RPMI8226 (cell line): Measurements from ENCODE around the gene LENG8.

ENCODE experiments used
- DNase-seq: peaks from one replicate; pipeline ENCODE4 v3.0.0-alpha.2; 2015

Gene LENG8

DNA sequence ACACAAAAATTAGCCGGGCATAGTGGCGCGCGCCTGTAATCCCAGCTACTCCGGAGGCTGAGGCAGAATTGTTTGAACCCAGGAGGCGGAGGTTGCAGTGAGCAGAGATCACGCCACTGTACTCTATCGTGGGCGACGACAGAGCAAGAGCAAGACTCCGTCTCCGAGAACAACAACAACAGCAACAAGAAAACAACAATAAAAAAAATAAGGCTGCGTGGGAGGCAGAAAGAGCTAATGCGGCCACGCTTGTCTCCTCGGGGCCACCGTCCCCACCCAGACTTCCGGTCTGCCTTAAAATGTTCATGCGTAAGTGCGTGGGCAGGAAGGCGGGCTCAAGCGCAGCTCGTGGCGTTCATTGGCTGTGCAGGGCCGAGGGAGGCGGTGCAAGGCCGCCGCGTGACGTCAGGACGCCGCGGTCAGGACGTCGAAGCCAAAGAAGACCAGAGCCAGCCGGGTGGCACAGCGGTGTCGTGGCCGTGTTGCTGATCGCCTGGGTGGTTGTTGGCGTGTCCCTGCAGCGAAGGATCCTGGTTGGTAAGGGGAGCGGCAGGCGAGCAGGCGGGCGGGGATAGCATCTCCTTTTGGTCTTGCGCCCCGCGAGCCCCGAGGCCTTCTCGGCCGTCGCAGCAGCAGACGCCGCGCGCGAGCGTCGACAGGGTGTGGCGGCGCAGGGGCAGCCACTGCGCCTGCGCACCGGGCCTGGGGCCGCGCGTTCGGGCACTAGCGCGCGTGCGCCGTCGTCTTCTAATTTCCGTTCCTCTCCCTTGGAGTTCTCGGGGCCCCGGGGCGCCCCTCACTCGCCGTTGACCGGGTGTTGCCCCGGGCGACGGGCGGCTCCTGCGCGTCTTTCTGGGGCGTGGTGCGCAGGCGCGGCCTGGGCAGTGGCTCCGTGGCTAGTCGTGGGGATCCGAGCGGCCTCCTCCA lies at the start of gene LENG8:
Gene LENG8, plus strand, starts transcription at position 426 of the 927 bp plus-strand sequence. CDS start 2,146 bp downstream, outside the sequence.
- DNase-seq, result peak; percentile 97

DNA sequence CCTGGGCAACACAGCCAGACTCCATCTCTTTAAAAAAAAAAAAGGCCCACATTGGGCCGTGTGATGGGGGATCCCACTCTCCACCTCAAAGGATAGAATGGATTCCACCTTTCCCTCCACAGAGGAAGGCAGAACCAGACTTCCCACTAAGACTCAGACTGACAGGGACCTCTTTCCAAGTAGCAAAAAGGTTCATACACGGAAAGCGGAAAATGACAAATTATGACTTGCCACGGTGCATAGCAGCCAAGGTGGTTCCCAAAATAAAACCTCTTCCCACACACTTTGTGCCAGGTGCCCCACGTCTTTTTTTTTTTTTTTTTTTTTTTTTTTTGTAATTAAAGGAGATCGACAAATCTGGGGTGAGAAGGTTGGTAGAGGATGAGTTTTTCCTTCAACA lies 48.1 kb upstream of the LENG8 start:
- DNase-seq, result no peak

DNA sequence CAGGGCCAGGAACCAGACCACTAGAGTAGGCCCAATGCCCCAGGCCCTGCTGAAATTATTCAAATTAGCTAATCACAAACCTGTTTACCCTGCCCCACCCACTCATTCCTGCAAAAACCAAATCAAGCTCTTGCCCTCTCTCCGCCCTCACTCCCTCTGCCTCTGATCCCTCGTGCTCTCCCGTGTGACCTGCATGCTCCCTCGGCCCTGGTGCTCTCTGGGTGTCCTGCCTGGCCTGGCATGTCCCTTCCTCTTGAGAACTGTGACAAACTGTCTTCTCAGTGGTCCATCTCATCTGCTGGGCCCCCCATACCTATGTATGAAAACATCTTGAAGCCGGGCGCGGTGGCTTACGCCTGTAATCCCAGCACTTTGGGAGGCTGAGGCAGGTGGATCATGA lies 45.9 kb upstream of the LENG8 start:
- DNase-seq, result no peak

DNA sequence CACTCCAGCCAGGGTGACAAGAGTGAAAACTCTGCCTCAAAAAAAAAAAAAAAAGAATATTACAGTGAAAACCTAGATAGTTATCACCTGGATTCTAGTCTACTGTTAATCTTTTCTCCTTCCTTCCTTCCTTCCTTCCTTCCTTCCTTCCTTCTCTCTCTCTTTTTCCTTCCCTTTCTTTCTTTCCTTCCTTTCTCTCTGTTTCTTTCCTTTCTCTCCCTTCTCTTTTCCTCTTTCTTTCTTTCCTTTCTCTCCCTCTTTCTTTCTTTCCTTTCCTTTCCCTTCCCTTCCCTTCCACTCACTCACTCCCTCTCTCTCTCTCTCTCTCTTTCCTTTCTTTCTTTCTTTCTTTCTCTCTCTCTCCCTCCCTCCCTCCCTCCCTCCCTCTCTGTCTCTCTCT lies 43.4 kb upstream of the LENG8 start:
- no peak for DNase-seq

DNA sequence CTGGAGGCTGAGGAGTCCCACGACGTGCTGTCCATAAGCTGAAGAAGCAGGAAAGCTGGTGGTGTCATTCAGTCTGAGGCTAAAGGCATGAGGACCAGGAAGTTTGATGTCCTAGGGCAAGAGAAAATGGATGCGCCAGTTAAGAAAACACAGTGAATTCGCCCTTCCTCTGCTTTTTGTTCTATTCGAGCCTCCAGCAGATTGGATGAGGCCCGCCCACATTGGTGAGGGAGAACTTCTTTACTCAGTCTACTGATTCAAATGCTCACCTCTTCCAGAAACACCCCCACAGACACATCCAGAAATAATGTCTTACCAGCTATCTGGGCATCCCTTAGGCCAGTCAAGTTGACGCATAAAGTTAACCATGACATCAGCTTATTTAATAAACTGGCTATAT lies 41.2 kb upstream of the LENG8 start:
- no peak for DNase-seq

DNA sequence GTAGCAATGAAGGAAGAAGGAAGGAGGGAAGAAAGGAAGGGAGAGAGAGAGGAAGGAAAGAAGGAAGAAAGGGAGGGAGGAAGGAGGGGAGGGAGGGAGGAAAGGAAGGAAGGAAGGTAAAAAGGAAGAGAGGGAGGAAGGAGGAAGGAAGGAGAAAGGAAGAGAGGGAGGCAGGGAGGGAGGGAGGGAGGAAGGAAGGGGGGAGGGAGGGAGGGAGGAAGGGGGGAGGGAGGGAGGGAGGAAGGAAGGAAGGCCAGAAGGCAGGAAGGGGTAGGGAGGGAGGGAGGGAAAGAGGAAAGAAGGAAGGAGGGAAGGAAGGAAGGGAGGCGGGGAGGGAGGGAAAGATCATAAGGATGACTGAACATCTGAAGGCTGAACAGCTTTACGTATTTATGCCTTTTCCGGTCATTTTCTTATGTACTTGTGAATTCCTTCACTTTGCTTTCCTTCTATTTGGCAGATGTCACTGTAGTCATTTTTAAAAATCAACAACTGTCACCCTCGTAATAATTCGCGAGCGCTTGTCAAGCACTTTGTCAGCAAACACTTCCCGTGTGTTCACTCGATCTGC lies 40.5 kb upstream of the LENG8 start:
- no peak for DNase-seq

DNA sequence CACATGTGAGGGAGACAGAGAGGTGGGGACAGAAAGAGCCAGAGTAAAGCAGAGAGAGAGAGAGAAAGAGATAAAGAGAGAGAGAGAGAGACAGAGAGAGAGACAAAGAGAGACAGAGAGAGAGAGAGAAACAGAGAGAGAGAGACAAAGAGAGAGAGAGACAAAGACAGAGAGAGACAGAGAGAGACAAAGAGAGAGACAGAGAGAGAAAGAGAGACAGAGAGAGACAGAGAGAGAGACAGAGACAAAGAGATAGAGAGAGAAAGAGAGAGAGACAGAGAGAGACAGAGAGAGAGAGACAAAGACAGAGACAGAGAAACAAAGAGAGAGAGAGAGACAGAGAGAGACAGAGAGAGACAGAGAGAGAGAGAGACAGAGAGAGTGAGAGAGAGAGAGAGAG lies 38.0 kb upstream of the LENG8 start:
- no peak for DNase-seq

DNA sequence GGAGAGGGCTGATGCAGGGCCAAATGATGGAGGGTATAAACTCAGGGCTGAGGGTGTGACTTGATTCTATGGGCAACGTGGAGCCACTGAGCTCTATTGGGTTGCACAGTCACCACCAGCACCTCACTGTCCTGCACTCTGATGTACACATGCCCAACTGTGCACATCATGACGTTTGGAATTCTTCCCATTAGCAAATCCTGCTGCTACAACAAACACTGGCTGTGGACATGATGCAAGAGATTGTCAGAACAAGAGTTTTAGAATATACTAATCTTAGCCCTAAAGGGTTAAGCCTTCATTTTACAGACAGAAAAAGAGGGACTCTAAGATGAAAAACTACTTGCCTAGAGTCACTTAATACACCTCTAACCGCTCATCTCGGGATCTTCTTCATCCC lies 36.1 kb upstream of the LENG8 start:
- DNase-seq, result no peak

DNA sequence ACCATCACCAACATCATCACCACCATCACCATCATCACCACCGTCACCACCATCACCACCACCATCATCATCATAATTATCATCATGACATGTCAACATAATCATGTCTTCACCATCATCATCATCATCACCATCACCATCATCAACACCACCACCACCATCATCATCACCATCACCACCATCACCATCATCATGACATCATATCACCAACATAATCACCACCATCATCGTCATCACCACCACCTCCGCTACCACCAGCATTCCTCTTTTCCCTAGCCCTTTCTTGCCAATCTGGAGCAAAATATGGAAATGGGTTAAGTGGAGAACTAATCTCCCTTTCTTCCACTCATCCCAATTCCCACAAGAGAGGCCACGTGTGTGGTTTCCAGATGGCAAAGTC lies 34.8 kb upstream of the LENG8 start:
- no peak for DNase-seq

DNA sequence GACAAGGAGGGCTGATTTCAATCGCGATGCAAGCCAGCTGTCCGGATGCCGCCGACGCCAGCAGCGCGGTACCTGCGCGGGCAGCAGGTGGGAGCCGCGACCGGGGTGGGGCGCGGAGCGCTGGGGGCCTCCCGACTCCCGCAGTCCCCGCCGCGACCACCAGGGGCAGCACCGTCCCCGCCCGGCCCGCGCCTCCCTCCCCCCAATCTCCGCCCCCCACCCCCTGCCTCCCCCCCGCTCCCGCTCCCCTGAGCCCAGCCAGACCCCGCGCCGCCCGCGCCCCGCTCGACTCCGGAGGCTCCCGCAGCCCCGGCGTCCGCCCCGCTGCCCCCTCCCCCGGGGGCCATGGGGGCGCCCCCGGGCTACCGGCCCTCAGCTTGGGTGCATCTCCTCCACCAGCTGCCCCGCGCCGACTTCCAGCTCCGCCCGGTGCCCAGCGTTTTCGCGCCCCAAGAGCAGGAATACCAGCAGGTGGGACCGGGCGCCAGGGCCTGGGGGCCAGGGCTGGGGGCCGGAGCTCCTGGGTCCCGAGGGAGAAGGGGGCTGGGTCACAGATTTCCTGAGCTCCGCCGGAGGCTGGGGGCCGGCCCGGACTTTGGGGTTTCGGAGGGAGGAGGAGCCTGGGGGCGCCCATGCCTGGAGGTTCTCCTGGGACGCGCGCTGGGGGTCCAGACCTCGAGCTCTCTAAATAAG lies 33.6 kb upstream of the LENG8 start, which contains the start of gene TTYH1:
Gene TTYH1, plus strand, starts transcription at position 257 of the 693 bp plus-strand sequence. Its CDS starts 89 bp downstream, at position 346.
- DNase-seq, result peak; percentile 52

DNA sequence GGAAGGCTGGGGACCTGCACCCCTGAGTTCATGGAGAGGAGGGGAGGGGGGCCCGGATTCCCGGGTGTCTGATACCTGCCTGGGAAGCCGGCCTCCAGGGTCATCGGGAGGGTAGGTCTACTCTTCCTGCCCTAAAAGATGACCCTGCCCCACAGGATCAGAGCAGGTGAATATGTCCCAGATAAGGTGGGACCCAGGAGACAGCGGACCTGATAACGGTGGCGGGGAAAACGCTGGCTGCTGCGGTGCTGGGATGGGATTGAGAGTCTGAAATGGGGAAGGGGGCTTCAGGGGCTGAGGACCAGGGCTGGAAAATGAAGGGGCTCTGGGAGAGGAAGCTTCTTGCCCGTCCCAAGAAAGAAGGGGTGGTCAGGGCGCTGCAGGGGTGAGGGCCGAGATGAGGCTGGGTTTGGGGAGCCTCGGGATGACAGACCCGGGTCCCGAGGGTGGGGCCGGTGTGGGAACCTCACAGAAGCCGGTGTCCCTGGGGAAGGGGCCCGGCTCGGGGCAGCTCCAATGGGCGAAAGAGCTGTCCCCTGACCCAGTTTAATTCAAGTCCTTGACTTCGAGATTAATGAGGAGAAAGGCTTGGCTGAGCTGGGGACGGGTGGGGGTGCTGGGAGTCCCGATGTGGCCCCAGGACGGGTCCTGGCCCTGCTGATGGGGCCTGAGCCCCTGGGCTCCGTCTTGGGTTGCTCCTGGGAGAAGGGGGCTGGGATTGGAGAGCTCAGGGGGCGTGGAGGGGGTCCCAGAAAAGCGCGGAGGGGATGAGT lies 32.9 kb upstream of the LENG8 start:
- DNase-seq, result no peak

DNA sequence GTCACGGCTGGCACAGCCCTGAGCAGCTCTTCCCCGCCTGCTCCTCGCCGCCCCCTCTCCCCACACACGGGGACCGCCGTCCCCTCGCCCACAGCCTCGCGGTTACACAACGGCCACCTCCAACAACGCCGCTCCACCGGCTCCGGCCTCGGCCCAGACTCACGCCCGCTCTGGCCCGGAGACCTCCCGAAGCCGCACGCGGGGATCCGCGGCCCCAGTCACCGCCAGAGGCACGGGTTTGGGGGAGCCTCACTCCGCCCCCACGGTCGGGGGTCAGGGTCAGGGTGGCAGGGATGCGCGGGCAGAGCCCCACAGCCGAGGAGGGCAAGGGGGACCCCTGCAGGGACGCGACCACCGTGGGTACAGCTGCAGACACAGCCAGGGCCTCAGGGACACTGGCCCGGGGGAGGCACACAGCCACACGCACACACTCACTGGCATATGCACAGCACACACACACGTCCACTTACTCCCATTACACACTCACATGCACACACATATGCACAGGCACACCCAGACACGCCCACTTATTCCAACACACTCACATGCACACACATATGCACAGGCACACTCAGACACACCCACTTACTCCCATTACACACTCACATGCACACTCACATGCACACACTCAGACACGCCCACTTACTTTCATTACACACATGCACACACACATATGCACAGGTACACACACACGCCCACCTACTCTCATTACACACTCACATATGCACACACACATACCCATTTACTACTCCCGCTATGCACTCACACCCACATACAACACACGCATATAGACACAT lies 32.1 kb upstream of the LENG8 start:
- no peak for DNase-seq

DNA sequence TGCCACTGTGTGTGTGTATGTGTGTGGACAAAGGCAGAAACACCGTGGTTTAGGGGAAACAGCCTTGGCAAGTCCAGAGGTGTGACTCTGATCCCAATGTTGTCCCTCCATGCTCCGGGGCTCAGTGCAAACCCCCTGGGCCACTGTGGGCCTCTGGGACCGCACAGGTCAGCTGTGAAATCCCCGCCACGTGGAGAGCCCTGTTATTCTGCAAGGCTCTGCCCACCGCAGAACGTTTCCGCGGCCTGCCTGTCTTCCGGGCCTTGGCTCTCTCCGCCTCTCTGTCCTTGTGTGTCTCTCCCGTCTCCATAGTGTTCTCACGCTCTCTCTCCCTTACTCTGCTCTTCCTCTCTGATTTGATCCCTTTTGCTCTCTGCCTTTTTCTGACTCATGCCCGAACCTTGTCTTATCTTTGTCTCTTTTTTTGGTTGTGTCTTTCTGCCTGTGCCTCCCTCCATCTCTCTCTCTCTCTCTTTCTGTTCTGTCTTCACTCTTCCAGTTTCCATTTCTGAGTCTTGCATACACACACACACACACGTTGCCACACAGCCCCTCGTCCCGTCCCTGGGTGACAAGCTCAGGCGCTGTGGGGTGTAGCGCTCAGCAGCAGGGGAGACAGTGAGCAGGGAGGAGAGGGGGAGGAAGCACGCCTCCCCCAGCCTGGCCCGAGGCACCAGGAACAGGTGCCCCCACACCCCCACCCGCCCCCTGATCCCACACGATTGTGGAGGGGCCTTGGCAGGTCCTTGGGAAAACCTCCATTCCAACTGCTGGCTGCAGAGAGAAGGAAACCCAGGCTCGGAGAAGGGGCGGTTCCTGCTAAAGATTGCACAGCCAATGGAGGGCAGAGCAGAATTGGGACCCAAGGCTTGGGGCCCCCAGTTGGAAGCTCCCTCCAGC lies 30.7 kb upstream of the LENG8 start:
- no peak for DNase-seq

DNA sequence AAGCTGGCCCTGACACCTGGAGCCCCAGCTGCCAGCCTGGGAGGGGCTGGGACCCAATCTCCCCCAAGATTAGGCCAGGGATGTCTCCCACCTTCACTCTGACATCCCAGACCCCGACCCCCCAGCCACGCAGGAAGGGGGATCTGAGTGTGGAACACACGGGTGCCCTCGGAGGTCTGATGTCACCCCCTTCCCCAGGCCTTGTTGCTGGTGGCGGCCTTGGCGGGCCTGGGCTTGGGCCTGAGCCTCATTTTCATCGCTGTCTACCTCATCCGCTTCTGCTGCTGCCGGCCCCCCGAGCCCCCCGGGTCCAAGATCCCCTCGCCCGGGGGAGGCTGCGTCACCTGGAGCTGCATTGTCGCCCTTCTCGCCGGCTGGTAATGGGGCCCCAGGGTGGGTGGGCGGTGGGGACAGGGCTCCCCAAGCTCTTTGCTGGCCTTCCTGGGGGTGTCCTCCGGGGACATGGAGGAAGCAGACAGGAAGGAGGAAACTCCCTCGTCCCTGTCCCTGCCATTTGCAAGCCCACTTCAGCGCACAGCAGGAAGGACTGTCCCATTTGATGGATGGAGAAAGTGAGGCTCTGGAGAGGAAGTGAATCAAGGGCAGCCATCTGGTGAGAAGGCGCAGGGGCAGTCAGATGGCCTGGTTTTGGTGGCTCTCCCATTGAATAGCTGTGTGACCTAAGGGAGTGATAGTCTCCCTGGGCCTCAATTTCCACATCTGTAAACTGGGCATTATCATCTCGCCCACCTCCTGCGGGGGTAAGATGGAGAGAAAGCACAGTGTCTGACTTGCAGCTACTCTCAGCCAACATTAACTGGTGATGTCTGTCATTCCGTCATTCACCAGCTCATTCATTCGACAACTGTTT lies 29.8 kb upstream of the LENG8 start:
- no peak for DNase-seq

DNA sequence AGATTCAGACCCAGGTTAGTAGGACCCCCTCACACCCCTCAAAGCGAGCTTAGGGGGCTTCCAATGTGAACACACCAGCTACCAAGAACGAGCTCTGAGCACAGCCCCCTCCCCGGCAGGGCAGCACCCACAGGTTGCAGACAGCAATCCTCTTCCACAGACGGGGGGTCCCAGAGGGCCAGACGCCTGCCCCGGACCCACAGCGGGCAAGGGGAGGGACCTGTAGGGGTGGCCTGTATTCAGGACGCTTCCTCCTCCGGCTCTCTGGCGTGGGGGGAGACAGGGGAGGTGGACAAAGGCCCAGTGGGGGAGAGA lies 29.0 kb upstream of the LENG8 start:
- no peak for DNase-seq

DNA sequence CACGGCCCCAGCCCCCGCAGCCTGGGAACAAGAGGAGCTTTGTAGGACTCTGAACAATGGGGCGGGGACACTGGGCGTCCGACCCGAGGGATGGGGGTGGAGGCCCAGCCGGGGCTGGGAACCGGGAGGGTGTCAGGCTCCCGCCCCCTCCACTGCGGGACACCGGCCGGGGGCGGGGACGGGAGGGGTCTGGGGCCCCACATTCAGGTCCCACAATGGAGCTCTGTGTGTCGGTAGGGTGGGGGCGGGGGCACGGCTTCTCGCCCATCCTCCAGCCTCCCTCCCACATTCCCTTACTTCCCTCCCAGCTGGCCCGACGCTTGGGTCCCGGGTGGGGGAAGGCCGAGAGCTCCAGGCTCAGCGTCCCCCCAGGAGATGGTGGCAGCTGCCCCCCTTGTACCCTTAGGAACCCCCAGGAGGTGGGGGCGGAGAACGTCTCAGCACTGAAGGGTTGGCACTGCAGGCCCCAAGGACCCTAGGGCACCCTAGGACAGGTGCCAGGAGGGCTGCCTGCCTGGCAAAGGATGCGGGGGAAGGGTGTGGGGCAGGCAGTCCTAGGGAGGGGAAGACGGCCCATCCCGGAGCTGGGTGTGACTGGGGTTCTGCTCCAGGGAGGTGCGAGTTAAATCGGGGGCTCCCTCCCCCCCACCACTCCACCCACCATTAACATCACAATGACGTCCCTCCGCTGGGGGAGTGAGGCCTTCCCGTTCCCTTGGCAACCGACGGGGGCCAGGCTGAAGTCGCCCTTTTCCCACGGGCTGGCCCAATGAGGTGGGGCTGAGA lies 28.4 kb upstream of the LENG8 start:
- no peak for DNase-seq

DNA sequence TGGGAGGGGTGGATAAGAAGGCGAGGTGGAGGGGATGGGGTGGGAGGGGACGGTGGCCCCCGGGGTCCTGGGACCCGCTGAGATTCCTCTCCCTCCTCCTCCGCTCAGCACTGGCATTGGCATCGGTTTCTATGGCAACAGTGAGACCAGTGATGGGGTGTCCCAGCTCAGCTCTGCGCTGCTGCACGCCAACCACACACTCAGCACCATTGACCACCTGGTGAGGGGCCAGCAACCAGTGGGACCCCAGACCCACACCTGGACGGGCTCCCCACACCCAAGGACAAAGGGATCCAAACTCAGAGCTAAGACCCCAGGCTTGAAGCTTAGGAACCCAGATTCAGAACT lies 27.9 kb upstream of the LENG8 start:
- DNase-seq, result no peak

DNA sequence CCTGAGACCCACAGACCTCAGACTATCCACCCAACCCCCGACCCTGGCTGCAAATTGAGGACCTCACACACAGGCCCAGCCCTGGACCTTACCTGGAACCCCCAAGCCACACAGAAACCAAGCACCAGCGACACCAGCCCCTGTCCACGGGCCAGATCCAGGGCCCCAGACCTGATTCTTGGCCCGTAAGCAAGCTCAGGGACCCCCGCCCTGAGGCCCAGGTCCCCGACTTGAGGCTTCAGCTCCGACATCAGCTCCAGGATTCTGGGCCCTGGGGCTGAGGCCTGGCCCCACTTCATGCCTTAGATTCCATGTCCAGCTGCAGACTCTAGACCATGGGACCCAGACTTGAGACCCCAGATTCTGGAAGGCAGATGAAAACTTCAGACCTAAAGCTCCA lies 27.5 kb upstream of the LENG8 start:
- no peak for DNase-seq

DNA sequence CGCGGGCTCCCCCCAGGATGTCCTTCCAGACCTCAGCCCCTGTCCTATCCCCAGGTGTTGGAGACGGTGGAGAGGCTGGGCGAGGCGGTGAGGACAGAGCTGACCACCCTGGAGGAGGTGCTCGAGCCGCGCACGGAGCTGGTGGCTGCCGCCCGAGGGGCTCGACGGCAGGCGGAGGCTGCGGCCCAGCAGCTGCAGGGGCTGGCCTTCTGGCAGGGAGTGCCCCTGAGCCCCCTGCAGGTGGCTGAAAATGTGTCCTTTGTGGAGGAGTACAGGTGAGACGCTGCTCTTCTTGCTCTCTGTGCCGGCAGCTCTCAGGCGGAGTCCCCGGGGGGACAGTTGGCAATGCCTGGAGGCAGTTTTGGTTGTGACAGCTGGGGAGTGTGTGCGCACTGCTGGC lies 26.9 kb upstream of the LENG8 start:
- no peak for DNase-seq

DNA sequence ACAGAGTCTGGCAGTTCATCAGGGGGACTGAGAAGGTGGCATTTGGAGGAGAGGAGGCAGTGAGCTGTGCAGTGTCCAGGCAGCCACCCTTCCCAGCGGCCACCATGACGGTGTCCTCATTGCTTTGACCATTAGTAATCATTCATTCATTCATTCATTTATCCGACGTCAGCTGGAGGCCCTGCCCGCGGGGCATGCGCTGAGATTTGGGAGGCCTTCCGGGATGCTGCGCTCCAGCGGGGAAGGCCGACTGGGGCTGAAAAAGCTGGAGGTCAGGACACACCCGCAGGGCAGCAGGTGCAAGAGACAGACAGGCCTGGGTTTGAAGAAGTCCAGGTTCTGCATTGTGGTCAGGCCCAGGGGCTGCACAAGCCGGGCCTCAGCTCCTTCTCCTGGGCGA lies 24.8 kb upstream of the LENG8 start:
- no peak for DNase-seq
